T-helper 2 cell treated with Interferon-gamma antibody and Interleukin-4, amounts not matched to agents 100 ng/mL and 5 ng/mL, for 36 hours (primary cell): ENCODE data around the gene MARCHF7. TPM values are rescaled to one million over a fixed set of nuclear protein-coding genes. Genes with fewer than 3 reads are reported as not detected.
"Not testable (repeated sequence)": the region's sequence is repeated elsewhere in the genome, so short reads cannot be mapped to it uniquely, and the experiment has no call there.

Experiments used
- intact Hi-C: fragments of 100-400 bp; cut with micrococcal nuclease; formaldehyde crosslinking; loops from one replicate; pipeline ENCODE4 v1.15.1; 2023
- total RNA-seq: library from RNA; stranded (reverse); gene quantifications from 2 replicates; pipeline ENCODE4 v1.2.3, GENCODE V29; 2022

Gene MARCHF7
- total RNA-seq, 1 donor from 2014 or later = 70.1 TPM

DNA sequence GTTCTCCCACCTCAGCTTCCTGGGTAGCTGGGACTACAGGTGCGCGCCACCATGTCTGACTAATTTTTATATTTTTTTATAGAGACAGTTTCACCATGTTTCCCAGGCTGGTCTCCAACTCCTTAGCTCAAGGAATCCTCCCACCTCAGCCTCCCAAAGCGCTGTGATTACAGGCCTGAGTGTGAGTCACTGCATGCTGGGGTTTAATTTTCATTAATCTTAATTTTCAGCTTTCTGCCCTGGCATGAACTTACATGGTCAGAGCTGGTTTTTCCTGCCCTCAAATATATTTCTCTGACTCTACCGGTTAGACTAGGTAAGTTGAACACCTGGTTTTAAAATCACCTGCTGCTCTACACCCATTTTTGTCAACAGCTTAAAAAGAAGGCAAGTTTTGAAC, 3.1 kb downstream of the MARCHF7 start:
- intact Hi-C loops = loop anchor here (10.0 kb wide), 2 partner anchors 1449 to 1841 kb away; partner anchors contain the start of genes ACVR1 and TANK

DNA sequence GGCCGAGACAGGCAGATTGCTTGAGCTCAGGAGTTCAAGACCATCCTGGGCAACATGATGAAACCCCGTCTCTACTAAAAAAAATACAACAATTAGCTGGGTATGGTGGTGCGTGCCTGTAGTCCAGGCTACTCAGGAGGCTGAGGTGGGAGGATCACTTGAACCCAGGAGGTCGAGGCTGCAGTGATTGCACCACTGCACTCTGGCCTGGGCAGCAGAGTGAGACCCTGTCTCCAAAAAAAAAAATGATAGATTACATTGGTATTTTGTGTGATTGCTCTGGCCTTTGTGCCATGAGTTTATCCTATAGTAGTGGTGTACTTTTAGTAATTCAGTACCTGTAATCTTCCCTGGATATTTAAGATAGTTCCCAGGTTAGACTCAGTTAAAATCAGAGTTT, 4.1 kb downstream of the MARCHF7 start:
- intact Hi-C loops = loop anchor here (10.0 kb wide), 2 partner anchors 1448 to 1842 kb away; partner anchors contain the start of genes ACVR1 and TANK

DNA sequence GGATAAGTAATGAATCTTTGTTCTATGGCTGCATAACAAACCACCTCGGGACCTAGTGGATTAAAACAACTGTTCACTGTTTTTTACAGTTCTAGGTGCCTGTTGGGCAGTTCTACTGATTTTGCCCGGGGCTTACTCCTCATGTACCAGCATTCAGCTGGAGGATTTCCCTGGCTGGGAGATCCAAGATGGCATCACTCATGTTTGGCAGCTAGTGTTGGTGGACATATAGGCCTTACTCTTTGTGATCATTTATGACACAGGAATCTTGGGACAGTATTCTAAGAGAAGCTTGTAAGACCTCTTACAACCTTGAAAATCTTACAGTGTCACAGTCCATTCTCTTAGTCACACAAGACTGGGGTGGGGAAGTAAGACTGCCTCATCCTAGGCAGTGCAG, 4.6 kb downstream of the MARCHF7 start:
- intact Hi-C loops = loop anchor here (10.0 kb wide), 2 partner anchors 1448 to 1842 kb away; partner anchors contain the start of genes ACVR1 and TANK

DNA sequence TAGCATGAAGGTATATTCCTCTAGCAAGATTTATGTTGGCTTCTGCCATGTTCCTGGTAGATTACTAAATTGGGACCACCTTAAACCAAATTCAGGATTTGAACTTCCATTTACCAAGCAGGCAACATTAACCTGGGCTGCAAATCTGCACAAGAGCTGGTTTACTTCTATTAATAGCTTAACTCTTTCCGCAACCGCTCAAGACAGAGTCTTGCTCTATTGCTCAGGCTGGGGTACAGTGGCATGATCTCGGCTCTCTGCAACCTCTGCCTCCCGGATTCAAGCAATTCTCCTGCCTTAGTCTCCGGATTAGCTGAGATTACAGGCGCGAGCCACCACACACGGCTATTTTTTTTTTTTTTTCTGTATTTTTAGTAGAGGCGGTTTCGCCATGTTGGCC, 8.4 kb downstream of the MARCHF7 start:
- intact Hi-C loops = no loop called here

DNA sequence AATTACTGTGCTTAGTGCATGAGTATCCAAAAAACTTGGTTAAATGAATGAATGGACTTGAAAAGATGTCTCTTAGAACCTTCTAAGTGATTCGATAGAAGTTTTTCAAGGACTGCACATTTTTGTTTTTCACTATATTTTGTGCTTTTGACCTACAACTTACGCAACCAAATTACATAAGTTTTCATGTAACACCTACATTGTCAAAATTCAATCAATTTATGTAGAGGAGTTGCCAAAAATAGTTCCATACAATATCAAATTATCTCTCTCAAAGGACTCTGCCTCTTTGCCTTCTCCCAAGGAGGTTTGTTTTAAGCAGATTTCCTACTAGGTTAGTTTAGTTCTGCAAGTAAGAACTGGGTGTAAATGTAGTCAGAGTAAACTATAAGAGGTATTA, 10.3 kb downstream of the MARCHF7 start:
- intact Hi-C loops = no loop called here

DNA sequence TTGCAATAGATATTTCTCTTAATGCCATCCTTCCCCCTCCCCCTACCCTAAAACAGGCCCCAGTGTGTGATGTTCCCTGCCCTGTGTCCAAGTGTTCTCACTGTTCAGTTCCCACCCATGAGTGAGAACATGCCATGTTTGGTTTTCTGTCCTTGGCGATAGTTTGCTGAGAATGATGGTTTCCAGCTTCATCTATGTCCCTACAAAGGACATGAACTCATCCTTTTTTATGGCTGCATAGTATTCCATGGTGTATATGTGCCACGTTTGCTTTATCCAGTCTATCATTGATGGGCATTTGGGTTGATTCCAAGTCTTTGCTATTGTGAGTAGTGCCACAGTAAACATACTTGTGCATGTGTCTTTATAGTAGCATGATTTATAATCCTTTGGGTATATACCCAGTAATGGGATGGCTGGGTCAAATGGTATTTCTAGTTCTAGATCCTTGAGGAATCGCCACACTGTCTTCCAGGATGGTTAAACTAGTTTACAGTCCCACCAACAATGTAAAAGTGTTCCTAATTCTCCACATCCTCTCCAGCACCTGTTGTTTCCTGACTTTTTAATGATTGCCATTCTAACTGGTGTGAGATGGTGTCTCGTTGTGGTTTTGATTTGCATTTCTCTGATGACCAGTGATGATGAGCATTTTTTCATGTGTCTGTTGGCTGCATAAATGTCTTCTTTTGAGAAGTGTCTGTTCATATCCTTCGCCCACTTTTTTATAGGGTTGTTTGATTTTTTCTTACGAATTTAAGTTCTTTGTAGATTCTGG, 12.7 kb downstream of the MARCHF7 start:
- intact Hi-C loops = not testable (repeated sequence)

DNA sequence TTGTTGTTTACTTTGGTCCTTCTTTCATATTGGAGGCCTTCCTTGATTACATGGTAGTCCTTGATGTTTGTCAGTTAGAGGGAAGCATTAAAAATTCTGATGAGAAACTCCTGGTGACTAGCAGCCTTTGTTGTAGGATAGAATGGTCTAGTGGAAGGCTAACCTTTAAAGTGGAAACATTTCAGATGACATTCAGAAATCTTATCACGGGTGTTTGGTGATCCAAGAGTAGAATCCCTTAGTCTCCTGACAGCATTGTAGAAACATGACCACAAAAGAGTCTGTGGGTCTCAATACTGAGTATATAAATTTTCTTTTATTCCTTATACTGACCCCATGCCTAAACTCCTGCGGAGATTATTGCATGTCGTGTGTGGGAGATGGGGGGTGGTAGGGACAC, 13.4 kb downstream of the MARCHF7 start:
- intact Hi-C loops = no loop called here

DNA sequence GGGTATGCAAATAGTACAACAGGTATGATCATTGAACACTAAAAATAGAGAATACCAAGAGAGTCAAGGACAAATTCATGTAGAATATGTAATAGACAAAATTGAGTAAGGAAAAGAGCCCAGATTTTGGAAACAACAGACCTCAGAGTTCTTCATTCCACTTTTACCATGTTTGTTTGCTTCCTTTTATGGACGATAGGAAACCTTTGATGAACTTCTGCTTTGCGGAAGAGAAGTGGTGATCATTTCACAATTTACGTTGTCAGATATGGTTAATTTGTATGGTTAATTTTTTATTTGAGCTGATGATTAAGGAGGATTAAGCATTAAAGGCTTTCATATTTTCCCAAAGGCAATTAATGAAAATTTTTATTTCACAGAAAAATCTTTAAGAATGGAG, 16.3 kb downstream of the MARCHF7 start:
- intact Hi-C loops = no loop called here

DNA sequence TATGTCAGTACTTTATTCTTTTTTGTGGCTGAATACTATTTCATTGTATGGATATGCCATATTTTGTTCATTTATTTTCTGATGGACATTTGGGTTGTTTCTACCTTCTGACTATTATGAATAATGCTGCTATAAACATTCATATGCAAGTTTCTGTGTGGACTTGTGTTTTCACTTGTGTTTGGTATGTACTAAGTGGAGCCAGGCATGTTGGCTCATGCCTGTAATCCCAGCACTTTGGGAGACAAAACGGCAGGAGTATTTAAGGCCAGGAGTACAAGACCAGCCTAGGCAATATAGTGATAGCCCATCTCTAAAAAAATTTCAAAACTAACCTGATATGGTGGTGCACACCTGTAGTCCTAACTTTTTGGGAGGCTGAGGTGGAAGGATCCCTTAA, 23.3 kb downstream of the MARCHF7 start:
- intact Hi-C loops = no loop called here

DNA sequence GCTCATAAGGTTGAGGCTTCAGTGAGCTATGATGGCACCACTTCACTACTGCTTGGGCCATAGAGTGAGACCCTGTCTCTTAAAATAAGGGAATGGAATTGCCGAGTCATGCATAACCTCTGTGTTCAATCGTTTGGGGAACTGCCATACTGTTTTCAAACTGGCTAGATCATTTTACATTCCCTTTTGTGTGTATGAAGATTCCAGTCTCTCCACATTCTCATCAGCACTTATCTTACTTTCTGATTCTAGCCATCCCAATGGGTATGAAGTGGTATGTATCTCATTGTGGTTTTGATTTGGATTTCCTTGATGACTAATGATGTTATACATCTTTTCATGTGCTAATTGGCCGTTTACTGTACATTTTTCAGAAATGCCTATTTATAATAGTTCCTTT, 23.7 kb downstream of the MARCHF7 start:
- intact Hi-C loops = no loop called here

DNA sequence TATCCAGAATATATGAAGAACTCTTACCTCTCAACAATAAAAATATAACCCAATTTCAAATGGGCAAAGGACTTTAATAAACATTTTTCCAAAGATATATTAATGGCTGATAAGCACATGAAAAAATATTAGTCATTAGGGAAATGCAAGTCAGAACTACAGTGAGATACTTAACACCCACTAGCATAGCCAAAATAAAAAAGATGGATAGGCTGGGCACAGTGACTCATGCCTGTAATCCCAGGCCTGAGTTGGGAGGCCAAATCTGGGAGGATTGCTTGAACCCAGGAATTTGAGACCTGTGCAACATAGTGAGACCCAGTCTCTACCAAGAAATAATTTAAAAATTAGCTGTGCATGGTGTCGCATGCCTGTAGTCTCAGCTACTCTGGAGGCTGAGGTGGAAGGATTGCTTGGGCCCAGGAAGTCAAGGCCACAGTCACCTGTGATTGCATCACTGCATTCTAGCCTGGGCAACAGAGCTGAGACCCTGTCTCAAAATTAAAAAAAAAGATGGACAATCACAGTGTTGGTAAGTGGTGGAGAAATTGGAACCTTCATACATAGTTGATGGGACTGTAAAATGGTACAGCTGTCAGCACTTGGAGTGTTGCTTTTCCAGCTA, 25.1 kb downstream of the MARCHF7 start:
- intact Hi-C loops = no loop called here

DNA sequence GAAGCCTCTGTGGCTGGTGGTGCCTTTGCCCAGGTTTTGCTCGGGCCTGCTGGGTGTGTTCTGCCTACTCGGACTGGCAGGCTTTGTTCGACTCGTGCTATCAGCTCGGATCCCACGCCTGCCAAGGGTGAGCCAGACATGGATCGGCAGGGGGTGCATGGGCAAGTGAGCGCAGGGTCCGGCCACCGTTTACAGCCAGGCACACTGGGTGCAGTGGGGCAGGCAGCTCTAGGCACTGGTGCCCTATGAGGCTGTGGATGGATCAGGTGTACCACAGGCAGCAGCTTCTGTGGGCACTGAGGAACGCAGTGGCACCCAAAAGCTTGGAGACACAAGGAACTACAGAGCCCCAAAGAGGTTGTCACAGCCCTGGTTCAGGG, 25.6 kb downstream of the MARCHF7 start:
- intact Hi-C loops = no loop called here

DNA sequence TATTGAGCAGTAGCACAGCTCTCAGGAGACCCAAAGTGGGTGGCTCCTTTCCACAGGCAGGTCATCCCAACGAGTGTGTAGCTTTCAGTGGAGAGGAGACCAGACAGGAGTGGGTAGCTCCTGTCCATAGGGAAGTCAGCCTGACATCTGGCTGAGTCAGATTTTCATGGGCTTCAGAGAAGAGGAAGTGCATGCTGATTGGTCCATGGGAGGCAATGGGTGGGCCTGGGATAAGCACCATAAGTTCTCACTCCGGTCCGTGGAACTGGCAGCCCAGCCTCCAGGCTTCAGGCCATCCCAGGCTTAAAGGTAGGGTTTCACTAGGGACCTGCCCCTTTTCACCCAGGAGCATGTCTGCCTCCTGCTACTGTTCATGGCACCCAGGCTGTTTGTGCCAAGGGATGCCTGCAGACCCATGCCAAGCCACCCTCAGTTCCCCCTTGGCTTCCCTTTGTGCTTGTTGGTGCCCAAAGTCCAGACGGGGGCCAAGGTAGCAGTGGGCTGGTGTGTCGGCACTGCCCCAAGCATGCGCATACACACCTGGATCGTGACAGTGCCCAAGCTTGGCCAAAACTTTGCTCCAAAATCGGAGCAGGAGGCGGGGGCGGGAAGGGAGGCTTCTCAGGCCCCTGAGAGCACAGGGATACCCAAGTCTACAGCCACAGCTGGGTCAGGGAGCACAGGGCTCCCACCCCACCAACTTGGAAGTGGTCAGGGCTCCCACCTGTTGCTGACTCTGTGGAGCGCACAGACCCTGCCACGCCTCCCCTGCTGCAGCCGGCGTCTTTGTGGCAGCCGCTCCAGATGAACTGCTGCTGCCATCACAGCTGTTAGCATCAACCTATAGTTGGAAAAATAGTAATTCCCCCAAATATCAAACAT, 26.4 kb downstream of the MARCHF7 start:
- intact Hi-C loops = no loop called here

DNA sequence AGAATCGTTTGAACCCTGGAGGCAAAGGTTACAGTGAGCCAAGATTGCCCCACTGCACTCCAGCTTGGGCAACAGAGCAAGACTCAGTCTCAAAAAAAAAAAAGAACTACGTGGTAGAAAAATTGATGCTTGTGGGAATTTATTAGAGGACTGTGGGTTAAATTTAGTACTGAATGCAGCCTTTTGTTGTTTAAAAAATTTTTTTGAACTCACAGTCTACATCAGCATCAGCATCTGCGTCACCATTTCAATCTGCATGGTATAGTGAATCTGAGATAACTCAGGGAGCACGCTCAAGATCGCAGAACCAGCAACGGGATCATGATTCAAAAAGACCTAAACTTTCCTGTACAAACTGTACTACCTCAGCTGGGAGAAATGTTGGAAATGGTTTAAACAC, 30.5 kb downstream of the MARCHF7 start:
- intact Hi-C loops = no loop called here

DNA sequence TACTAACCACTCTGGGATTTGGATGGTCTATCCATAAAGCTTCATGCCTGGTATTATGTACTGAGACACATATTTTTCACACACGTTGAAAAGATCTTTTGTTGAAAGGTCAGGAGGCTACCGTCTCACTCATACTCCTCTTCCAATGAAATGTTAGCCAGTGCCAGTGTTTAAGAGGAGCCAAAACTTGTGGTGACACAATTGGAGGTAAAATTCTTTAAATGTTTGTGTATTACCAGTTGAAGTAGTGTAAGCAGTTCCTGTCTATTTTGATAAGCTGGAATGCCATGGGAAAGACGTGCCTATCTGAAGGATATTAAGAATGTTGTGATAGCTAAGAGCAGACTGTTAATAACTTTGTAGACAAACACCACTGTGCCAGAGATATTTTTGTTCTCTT, 32.1 kb downstream of the MARCHF7 start:
- intact Hi-C loops = no loop called here

DNA sequence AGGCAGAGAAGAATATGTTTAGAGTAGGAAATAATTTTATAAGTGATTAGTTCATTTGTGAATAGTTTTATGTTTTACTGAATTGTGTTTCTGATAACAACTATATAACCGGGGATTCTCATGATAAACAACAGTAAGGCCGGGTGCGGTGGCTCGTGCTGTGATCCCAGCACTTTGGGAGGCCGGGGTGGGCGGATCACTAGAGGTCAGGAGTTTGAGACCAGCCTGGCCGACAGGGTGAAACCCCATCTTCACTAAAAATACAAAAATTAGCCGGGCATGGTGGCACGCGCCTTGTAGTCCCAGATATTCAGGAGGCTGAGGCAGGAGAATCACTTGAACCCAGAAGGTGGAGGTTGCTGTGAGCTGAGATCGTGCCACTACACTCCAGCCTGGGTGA, 32.9 kb downstream of the MARCHF7 start:
- intact Hi-C loops = loop anchor here (5.0 kb wide), 1 partner anchor 33 kb away; the partner anchor contains the start of gene MARCHF7

DNA sequence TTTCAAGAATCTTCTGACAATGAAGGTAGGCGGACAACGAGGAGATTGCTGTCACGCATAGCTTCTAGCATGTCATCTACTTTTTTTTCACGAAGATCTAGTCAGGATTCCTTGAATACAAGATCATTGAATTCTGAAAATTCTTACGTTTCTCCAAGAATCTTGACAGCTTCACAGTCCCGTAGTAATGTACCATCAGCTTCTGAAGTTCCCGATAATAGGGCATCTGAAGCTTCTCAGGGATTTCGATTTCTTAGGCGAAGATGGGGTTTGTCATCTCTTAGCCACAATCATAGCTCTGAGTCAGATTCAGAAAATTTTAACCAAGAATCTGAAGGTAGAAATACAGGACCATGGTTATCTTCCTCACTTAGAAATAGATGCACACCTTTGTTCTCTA, 35.8 kb downstream of the MARCHF7 start:
- intact Hi-C loops = loop anchor here (5.0 kb wide), 1 partner anchor 36 kb away; the partner anchor contains the start of gene MARCHF7

DNA sequence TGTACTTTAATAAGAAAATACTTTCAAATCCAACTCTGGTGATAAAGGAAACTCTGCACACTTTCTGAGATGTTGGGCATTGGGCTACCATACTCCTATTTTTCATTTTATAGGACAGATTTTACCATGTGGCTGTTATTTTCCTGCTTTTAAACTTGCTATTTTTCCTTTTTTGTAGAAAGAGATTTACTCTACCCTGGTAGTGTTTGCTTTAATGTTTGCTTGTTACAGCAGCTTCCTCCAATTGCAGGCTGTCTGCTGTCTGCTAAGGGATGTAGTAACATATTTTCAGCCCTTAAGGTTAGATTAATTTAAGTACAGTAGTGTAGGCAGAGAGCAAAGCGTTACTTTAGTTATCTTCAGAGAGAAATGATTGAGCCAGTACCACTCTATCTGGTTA, 38.6 kb downstream of the MARCHF7 start:
- intact Hi-C loops = no loop called here

DNA sequence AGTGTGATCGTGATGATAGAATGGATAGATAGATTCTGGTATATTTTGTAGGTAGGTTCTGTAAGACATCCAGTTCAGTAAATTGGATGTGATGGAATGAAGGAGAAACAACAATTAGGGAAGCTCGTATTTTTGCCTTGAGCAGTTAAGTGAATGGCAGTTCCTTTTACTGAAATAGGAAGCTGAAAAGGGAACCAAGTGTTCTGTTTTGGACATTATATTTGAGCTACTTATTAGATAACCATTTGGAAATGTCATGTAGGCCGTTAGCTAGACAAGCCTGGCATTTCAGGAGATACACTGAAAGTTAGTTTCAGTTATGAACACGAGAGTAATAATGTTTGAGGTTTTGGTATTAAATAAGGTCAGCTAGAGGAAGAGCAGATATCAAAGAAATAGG, 41.5 kb downstream of the MARCHF7 start:
- intact Hi-C loops = no loop called here

DNA sequence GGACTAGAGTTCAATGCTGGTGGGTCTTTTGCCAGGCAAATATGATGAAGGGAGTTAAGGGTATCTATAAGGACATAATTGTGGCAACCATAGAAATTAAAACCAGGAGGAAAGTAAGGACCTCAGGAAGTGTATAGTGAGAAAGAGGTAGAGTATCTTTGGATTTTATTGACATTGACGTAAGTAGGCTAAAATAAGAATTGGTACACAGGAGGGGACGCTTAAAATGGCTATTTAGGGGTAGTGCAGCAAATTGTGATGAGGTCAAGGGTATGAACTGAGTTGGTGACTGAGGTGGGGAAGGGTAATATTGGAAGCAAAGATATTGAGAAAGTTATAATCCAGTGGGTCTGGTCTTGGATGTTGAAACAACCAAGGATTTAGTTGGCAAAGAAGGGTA, 42.7 kb downstream of the MARCHF7 start:
- intact Hi-C loops = no loop called here

DNA sequence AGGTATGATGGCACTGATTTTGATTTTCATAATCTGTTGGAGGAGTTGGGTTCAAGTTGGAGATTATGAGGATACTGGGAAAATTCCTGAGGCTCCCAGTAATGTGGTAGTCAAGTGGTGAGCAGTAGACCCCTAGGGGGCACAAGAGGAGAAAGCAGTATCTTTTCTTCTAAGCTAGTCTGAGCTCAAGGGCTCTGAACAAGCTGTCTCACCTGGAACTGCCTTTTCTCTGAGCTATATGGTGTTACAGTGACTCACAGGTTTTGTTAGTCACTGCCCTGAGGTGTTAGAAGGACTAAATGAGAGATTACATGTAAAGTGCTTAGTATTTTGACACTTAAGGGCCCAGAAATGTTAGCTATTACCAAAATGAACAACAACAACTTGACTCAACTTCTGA, 43.5 kb downstream of the MARCHF7 start:
- intact Hi-C loops = no loop called here

DNA sequence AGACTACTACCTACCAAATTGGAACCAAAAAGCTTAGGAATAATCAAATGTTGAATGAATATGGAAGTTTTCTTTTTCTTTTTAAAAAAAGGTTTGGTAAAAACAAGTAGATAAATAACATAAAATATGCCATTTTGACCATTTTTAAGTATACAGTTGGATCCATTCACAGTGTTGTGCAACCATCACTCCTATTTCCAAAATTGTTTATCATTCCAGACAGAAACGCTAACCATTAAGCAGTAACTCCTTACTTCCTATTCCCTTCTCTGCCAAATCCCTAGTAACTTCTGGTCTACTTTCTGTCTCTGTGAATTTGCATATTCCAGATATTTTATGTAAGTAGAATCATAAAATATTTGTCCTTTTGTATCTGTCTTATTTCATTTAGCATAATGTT, 45.9 kb downstream of the MARCHF7 start:
- intact Hi-C loops = no loop called here
